Measurements from ENCODE around the gene DAPK2.

DNA sequence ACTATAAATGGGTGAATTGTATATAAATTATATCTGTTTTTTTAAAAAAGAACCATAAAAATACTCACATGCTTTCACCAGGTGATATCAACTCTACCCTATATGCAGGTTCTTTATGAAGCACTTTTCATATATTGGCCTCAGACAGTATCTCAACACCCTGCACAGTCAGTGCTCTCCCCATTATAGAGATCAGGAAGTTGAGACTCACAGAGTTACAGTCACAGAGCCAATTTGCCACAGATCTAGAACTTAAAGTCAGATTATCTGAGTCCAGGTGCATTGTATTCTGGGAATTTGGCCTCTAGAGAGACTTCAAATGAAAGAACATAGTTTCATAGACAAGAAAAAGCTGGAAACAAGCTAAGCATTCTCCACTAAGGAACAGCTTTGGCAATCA lies 38.1 kb downstream of the DAPK2 start:
- TF ChIP-seq, protein P1, sequence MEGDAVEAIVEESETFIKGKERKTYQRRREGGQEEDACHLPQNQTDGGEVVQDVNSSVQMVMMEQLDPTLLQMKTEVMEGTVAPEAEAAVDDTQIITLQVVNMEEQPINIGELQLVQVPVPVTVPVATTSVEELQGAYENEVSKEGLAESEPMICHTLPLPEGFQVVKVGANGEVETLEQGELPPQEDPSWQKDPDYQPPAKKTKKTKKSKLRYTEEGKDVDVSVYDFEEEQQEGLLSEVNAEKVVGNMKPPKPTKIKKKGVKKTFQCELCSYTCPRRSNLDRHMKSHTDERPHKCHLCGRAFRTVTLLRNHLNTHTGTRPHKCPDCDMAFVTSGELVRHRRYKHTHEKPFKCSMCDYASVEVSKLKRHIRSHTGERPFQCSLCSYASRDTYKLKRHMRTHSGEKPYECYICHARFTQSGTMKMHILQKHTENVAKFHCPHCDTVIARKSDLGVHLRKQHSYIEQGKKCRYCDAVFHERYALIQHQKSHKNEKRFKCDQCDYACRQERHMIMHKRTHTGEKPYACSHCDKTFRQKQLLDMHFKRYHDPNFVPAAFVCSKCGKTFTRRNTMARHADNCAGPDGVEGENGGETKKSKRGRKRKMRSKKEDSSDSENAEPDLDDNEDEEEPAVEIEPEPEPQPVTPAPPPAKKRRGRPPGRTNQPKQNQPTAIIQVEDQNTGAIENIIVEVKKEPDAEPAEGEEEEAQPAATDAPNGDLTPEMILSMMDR (IDR thresholded peaks at IDR 0.05; ENCODE audit: insufficient read depth, low read length), result no peak
- no peak for TF ChIP-seq POLR2AphosphoS5 (IDR thresholded peaks at IDR 0.05; ENCODE audit: low read depth)
- TF ChIP-seq, protein P2, sequence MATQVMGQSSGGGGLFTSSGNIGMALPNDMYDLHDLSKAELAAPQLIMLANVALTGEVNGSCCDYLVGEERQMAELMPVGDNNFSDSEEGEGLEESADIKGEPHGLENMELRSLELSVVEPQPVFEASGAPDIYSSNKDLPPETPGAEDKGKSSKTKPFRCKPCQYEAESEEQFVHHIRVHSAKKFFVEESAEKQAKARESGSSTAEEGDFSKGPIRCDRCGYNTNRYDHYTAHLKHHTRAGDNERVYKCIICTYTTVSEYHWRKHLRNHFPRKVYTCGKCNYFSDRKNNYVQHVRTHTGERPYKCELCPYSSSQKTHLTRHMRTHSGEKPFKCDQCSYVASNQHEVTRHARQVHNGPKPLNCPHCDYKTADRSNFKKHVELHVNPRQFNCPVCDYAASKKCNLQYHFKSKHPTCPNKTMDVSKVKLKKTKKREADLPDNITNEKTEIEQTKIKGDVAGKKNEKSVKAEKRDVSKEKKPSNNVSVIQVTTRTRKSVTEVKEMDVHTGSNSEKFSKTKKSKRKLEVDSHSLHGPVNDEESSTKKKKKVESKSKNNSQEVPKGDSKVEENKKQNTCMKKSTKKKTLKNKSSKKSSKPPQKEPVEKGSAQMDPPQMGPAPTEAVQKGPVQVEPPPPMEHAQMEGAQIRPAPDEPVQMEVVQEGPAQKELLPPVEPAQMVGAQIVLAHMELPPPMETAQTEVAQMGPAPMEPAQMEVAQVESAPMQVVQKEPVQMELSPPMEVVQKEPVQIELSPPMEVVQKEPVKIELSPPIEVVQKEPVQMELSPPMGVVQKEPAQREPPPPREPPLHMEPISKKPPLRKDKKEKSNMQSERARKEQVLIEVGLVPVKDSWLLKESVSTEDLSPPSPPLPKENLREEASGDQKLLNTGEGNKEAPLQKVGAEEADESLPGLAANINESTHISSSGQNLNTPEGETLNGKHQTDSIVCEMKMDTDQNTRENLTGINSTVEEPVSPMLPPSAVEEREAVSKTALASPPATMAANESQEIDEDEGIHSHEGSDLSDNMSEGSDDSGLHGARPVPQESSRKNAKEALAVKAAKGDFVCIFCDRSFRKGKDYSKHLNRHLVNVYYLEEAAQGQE (IDR thresholded peaks at IDR 0.05; ENCODE audit: insufficient replicate concordance, low read depth), result no peak

All from HL-60 (cell line).